ELR (cell line): ENCODE measurements around the gene RPP21.
"Not testable (repeated sequence)": the region's sequence is repeated elsewhere in the genome, so short reads cannot be mapped to it uniquely, and the experiment has no call there.

ENCODE experiments used
- DNase-seq: peaks from one replicate; pipeline ENCODE4 v3.0.0-alpha.2; 2015; ENCODE audit warnings: low read depth

The RPP21 gene

GRCh38 chr6:30329331-30329730 lies 15.6 kb upstream of the RPP21 start:
- no peak for DNase-seq

- DNase-seq: no peak
These were observed 13.0 kb upstream of the RPP21 start for GRCh38 chr6:30331981-30332380.

GRCh38 chr6:30334075-30334783 lies 10.7 kb upstream of the RPP21 start:
- DNase-seq: no peak

GRCh38 chr6:30340589-30341054 lies 4.3 kb upstream of the RPP21 start:
- DNase-seq: no peak

- DNase-seq: no peak
These were observed 3.7 kb upstream of the RPP21 start for GRCh38 chr6:30341218-30341617.

GRCh38 chr6:30341728-30342127 lies 3.2 kb upstream of the RPP21 start:
- DNase-seq: no peak

- no peak for DNase-seq
These were observed 627 bp upstream of the RPP21 start for GRCh38 chr6:30344191-30344867.

- DNase-seq: no peak
These were observed 896 bp downstream of the RPP21 start for GRCh38 chr6:30345852-30346251.

GRCh38 chr6:30348957-30349356 lies 4.0 kb downstream of the RPP21 start:
- DNase-seq: no peak

GRCh38 chr6:30349421-30350177 lies 4.6 kb downstream of the RPP21 start:
- no peak for DNase-seq

- peak; percentile 42 for DNase-seq
These were observed 5.6 kb downstream of the RPP21 start for GRCh38 chr6:30350524-30350923.

GRCh38 chr6:30352550-30352949 lies 7.6 kb downstream of the RPP21 start:
- no peak for DNase-seq

- DNase-seq: no peak
These were observed 10.3 kb downstream of the RPP21 start for GRCh38 chr6:30355281-30355680.

- DNase-seq: no peak
These were observed 11.6 kb downstream of the RPP21 start for GRCh38 chr6:30356536-30356935.

GRCh38 chr6:30357678-30358540 lies 13.0 kb downstream of the RPP21 start:
- peak; percentile 83 for DNase-seq

- DNase-seq: no peak
These were observed 14.3 kb downstream of the RPP21 start for GRCh38 chr6:30359276-30359675.

- DNase-seq: no peak
These were observed 15.2 kb downstream of the RPP21 start for GRCh38 chr6:30360139-30360538.

GRCh38 chr6:30361661-30362060 lies 16.7 kb downstream of the RPP21 start:
- no peak for DNase-seq

GRCh38 chr6:30363459-30363858 lies 18.5 kb downstream of the RPP21 start:
- DNase-seq: no peak

GRCh38 chr6:30364591-30364990 lies 19.6 kb downstream of the RPP21 start:
- DNase-seq: no peak

GRCh38 chr6:30369280-30369679 lies 24.3 kb downstream of the RPP21 start:
- DNase-seq: not testable (repeated sequence)
